HFFc6 (cell line): Measurements from ENCODE around the gene MRAP. TPM values are rescaled to one million over a fixed set of nuclear protein-coding genes. Genes with fewer than 3 reads are reported as not detected.

Experiments
- DNase-seq: peaks from one replicate; pipeline ENCODE4 v3.0.0-alpha.2; 2018
- H3K27ac Mint-ChIP-seq: 2 replicates; pipeline ENCODE4 v1.8.0; 2020; ENCODE audit warnings: mild to moderate bottlenecking, mixed read lengths
- H3K27me3 Mint-ChIP-seq: 2 replicates; pipeline ENCODE4 v1.8.0; 2021; ENCODE audit warnings: mild to moderate bottlenecking, moderate library complexity, mixed read lengths; ENCODE audit not compliant: insufficient read depth
- H3K36me3 Mint-ChIP-seq: 2 replicates; pipeline ENCODE4 v1.8.0; 2021; ENCODE audit warnings: low read depth, mixed read lengths
- H3K4me1 Mint-ChIP-seq: 2 replicates; pipeline ENCODE4 v1.8.0; 2020; ENCODE audit warnings: low read depth, mixed read lengths
- H3K4me3 Mint-ChIP-seq: 2 replicates; pipeline ENCODE4 v1.8.0; 2020; ENCODE audit warnings: mild to moderate bottlenecking, moderate library complexity, mixed read lengths
- H3K9me3 Mint-ChIP-seq: 2 replicates; pipeline ENCODE4 v1.8.0; 2020; ENCODE audit warnings: mild to moderate bottlenecking, mixed read lengths
- CTCF ChIP-seq: fragments of 200-600 bp; sonication (generic); IDR thresholded peaks from 2 replicates; pipeline ENCODE4 v1.5.0; 2021; ENCODE audit warnings: antibody characterized with exemption, mild to moderate bottlenecking
- total RNA-seq, 6 experiments: library from RNA; stranded (reverse); fragmentation: NEBNext Ultra II Directional; extraction: Animal tissue kit (Norgen Biotek cat#: 25700); gene quantifications; 2 replicates in 1 of 6; 3 replicates in 5 of 6; pipeline ENCODE4 v1.2.3, GENCODE V29; 2021

Gene MRAP
- total RNA-seq, 6 experiments from 2014 or later: not detected

GRCh38 chr21:32281531-32281930 is 17.1 kb upstream of the MRAP start:
- no peak for DNase-seq
- no peak for TF ChIP-seq CTCF
- peaks cover 25% of the 10 kb centered on the region for H3K4me1 Mint-ChIP-seq
- H3K27me3 Mint-ChIP-seq: no peaks in the 10 kb centered on the region; the same call in none of the 2 replicates
- H3K9me3 Mint-ChIP-seq: no peaks in the 10 kb centered on the region
- H3K27ac Mint-ChIP-seq: no peak overlapping the region
- H3K36me3 Mint-ChIP-seq: peaks cover 22% of the 10 kb centered on the region
- no peak overlapping the region for H3K4me3 Mint-ChIP-seq

GRCh38 chr21:32282992-32283391 is 15.7 kb upstream of the MRAP start:
- no peaks in the 10 kb centered on the region for H3K9me3 Mint-ChIP-seq
- H3K4me3 Mint-ChIP-seq: no peak overlapping the region
- no peak for TF ChIP-seq CTCF
- peaks cover 20% of the 10 kb centered on the region for H3K4me1 Mint-ChIP-seq
- no peak overlapping the region for H3K27ac Mint-ChIP-seq
- no peak for DNase-seq
- peaks cover 1% of the 10 kb centered on the region for H3K27me3 Mint-ChIP-seq
- H3K36me3 Mint-ChIP-seq: peaks cover 22% of the 10 kb centered on the region

GRCh38 chr21:32285476-32285875 is 13.2 kb upstream of the MRAP start:
- DNase-seq: no peak
- H3K4me3 Mint-ChIP-seq: no peak overlapping the region
- TF ChIP-seq CTCF: no peak
- no peak overlapping the region for H3K27ac Mint-ChIP-seq
- peaks cover 1% of the 10 kb centered on the region; the same call in 1 of the 2 replicates for H3K27me3 Mint-ChIP-seq
- no peaks in the 10 kb centered on the region for H3K9me3 Mint-ChIP-seq
- H3K36me3 Mint-ChIP-seq: peaks cover 22% of the 10 kb centered on the region
- H3K4me1 Mint-ChIP-seq: peaks cover 2% of the 10 kb centered on the region; the same call in 1 of the 2 replicates

- DNase-seq: no peak
- H3K4me3 Mint-ChIP-seq: no peak overlapping the region
- TF ChIP-seq CTCF: no peak
- peaks cover 10% of the 10 kb centered on the region for H3K36me3 Mint-ChIP-seq
- H3K4me1 Mint-ChIP-seq: no peaks in the 10 kb centered on the region
- H3K27ac Mint-ChIP-seq: no peak overlapping the region
- H3K9me3 Mint-ChIP-seq: no peaks in the 10 kb centered on the region
- no peaks in the 10 kb centered on the region; the same call in 1 of the 2 replicates for H3K27me3 Mint-ChIP-seq
Measured at GRCh38 chr21:32297449-32297848, 1.2 kb upstream of the MRAP start.

GRCh38 chr21:32298148-32298559 is 501 bp upstream of the MRAP start:
- no peaks in the 10 kb centered on the region for H3K4me1 Mint-ChIP-seq
- no peaks in the 10 kb centered on the region; the same call in 1 of the 2 replicates for H3K27me3 Mint-ChIP-seq
- no peak overlapping the region for H3K27ac Mint-ChIP-seq
- DNase-seq: no peak
- no peaks in the 10 kb centered on the region for H3K9me3 Mint-ChIP-seq
- no peak for TF ChIP-seq CTCF
- no peak overlapping the region for H3K4me3 Mint-ChIP-seq
- H3K36me3 Mint-ChIP-seq: peaks cover 10% of the 10 kb centered on the region

- Mint-ChIP-seq H3K4me3 (no peak overlapping the region), H3K36me3 (peaks cover 10% of the 10 kb centered on the region), H3K27ac (no peak overlapping the region), H3K4me1 (no peaks in the 10 kb centered on the region), H3K27me3 (peaks cover 2% of the 10 kb centered on the region; the same call in 1 of the 2 replicates), H3K9me3 (no peaks in the 10 kb centered on the region)
- DNase-seq: no peak
- TF ChIP-seq CTCF: no peak
Measured at GRCh38 chr21:32299695-32300094, 1.0 kb downstream of the MRAP start.
